HEK293 (cell line): Measurements from ENCODE around the gene PLAU.

Experiments used
- CTCF ChIA-PET: fragments of 350-600 bp; formaldehyde crosslinking; extraction: SDS; loops from one replicate; lab custom pipeline; 2021; ENCODE audit warnings: antibody characterized with exemption; lab: Yijun Ruan, JAX
- POLR2A ChIA-PET: fragments of 300-600 bp; formaldehyde crosslinking; extraction: SDS; loops from one replicate; lab custom pipeline; 2020; ENCODE audit warnings: antibody characterized with exemption, inconsistent platforms; lab: Yijun Ruan, JAX
- H3K27ac ChIP-seq: fragments of 200-500 bp; sonication (Bioruptor generic); 2 replicates; pipeline ENCODE4 v1.5.1; 2014; ENCODE audit warnings: low read depth, low read length, control low read depth, inconsistent platforms; ENCODE audit errors: extremely low read depth
- H3K36me3 ChIP-seq, 2 experiments: fragments of 200-500 bp in 1 of 2; sonication (Bioruptor generic) in 1 of 2; 1 replicate in 1 of 2; 2 replicates in 1 of 2; pipeline ENCODE4 v1.5.1; 2014 to 2017; ENCODE audit warnings: inconsistent platforms in 2 of 2, low read length in 2 of 2; ENCODE audit not compliant: control insufficient read depth in 2 of 2, insufficient read depth in 1 of 2
- H3K4me1 ChIP-seq: fragments of 200-500 bp; sonication (Bioruptor generic); 2 replicates; pipeline ENCODE4 v1.5.1; 2014; ENCODE audit warnings: mild to moderate bottlenecking, low read length, inconsistent platforms; ENCODE audit not compliant: control insufficient read depth, insufficient read depth
- H3K4me3 ChIP-seq: 2 replicates; pipeline ENCODE4 v1.5.1; 2011; ENCODE audit warnings: low read depth, mild to moderate bottlenecking, control low read depth, low read length, moderate library complexity
- H3K9me3 ChIP-seq: fragments of 200-500 bp; sonication (Bioruptor generic); 2 replicates; pipeline ENCODE4 v1.5.1; 2014; ENCODE audit warnings: low read depth, low read length, inconsistent platforms; ENCODE audit not compliant: control insufficient read depth, insufficient read depth
- IKZF3 ChIP-seq: fragments of 450-650 bp; IDR thresholded peaks from 2 replicates; pipeline ENCODE4 v1.5.0; 2018; ENCODE audit warnings: missing biosample characterization, mild to moderate bottlenecking, missing genetic modification characterization, moderate library complexity
- PRDM1 ChIP-seq: fragments of 450-650 bp; formaldehyde crosslinking; IDR thresholded peaks from 2 replicates; pipeline ENCODE4; 2016; ENCODE audit warnings: missing biosample characterization, missing genetic modification characterization
- ZBTB7A ChIP-seq: fragments of 450-650 bp; formaldehyde crosslinking; IDR thresholded peaks from 2 replicates; pipeline ENCODE4 v1.5.1; 2016; ENCODE audit warnings: low read depth, missing biosample characterization, missing genetic modification characterization
- ZBTB8A ChIP-seq: fragments of 450-650 bp; formaldehyde crosslinking; IDR thresholded peaks from 2 replicates; pipeline ENCODE4 v1.5.1; 2016; ENCODE audit warnings: missing biosample characterization, missing genetic modification characterization
- ZNF114 ChIP-seq: fragments of 450-650 bp; formaldehyde crosslinking; IDR thresholded peaks from 2 replicates; pipeline ENCODE4 v1.5.0; 2017; ENCODE audit warnings: missing biosample characterization, missing genetic modification characterization
- ZNF16 ChIP-seq: fragments of 450-650 bp; formaldehyde crosslinking; IDR thresholded peaks from 2 replicates; pipeline ENCODE4 v1.5.1; 2016; ENCODE audit warnings: low read depth, missing biosample characterization, missing genetic modification characterization
- ZNF2 ChIP-seq: fragments of 450-650 bp; formaldehyde crosslinking; IDR thresholded peaks from 2 replicates; pipeline ENCODE4 v1.5.1; 2016; ENCODE audit warnings: missing biosample characterization, missing genetic modification characterization
- ZNF274 ChIP-seq, 2 experiments: fragments of 200-500 bp in 1 of 2; fragments of 450-650 bp in 1 of 2; sonication (Bioruptor generic) in 1 of 2; formaldehyde crosslinking in 1 of 2; IDR thresholded peaks; 2 replicates each; pipeline versions ENCODE4 v1.5.1 to v1.6.1; 2014 to 2016; ENCODE audit warnings: borderline replicate concordance in 1 of 2, inconsistent platforms in 1 of 2, low read length in 1 of 2, missing biosample characterization in 1 of 2, missing genetic modification characterization in 1 of 2
- ZNF335 ChIP-seq: fragments of 450-650 bp; formaldehyde crosslinking; conservative IDR thresholded peaks from 2 replicates; pipeline ENCODE4 v1.5.1; 2016; ENCODE audit warnings: missing biosample characterization, missing genetic modification characterization
- ZNF366 ChIP-seq: fragments of 450-650 bp; formaldehyde crosslinking; conservative IDR thresholded peaks from 2 replicates; pipeline ENCODE4 v1.5.1; 2016; ENCODE audit warnings: missing biosample characterization, missing genetic modification characterization
- ZNF600 ChIP-seq: fragments of 450-650 bp; formaldehyde crosslinking; IDR thresholded peaks from 2 replicates; pipeline ENCODE4 v1.5.1; 2016; ENCODE audit warnings: missing biosample characterization, missing genetic modification characterization
- ZNF623 ChIP-seq: fragments of 450-650 bp; formaldehyde crosslinking; IDR thresholded peaks from 2 replicates; pipeline ENCODE4 v1.5.1; 2016; ENCODE audit warnings: missing biosample characterization, missing genetic modification characterization
- ZNF664 ChIP-seq: fragments of 450-650 bp; formaldehyde crosslinking; IDR thresholded peaks from 2 replicates; pipeline ENCODE4 v1.5.1; 2016; ENCODE audit warnings: missing biosample characterization, missing genetic modification characterization
- TF ChIP-seq, protein P1 (sequence below): fragments of 450-650 bp; formaldehyde crosslinking; IDR thresholded peaks from 2 replicates; pipeline ENCODE4 v1.5.1; 2016; ENCODE audit warnings: missing biosample characterization, missing genetic modification characterization
- TF ChIP-seq, protein P2 (sequence below): IDR thresholded peaks from 2 replicates; pipeline ENCODE4 v1.6.1; 2011; ENCODE audit warnings: mild to moderate bottlenecking, low read depth, low read length, borderline replicate concordance
- TF ChIP-seq, protein P3 (sequence below): fragments of 450-650 bp; formaldehyde crosslinking; IDR thresholded peaks from 2 replicates; pipeline ENCODE4 v1.5.1; 2016; ENCODE audit warnings: missing biosample characterization, missing genetic modification characterization
- TF ChIP-seq, protein P4 (sequence below): fragments of 450-650 bp; formaldehyde crosslinking; IDR thresholded peaks from 2 replicates; pipeline ENCODE4 v1.5.1; 2016; ENCODE audit warnings: missing biosample characterization, missing genetic modification characterization

PLAU gene

DNA sequence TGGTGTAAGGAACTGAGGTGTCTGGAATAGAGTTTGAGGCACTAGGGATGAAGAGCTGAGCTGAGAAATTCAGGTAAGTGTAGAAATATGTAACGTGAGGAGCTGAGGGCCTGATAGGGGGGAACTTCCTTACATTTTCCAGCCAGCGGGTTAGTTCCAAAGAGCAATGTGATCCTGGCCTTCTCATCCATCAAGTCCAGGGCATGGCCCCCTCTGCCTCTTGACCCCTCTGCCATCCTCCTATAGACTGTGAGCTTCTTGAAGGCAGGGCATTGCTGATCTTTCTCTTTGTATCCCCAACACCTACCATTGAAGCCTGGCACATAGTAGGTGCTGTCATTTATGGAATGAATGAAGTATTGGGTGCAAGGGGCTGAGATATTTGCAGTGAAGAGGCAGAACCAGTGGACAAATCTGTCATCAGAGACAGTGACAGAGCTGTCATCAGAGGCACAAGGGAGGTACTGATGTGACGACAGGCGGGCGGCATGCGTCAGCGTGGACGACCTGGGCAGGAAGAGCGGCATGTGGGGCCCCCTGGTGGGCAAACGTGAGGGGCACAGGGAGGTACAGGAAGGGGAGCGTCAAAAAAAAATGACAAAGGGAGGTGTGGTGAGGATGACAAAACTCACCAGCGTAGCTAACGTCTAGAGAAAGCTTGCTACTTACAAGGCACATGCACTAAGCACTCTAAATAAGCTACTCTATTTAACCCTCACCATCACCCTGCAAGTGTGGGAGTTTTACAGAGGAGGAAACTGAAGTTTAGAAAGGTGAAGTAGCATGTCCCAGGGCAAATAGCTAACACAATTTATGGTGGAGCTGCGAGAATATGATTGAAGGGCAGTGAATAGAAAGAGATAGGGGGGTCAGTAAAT is 31.4 kb upstream of the PLAU start (continued):
- TF ChIP-seq ZBTB8A (tag by site-specific recombination) = peak; percentile 74
- TF ChIP-seq, protein P1, sequence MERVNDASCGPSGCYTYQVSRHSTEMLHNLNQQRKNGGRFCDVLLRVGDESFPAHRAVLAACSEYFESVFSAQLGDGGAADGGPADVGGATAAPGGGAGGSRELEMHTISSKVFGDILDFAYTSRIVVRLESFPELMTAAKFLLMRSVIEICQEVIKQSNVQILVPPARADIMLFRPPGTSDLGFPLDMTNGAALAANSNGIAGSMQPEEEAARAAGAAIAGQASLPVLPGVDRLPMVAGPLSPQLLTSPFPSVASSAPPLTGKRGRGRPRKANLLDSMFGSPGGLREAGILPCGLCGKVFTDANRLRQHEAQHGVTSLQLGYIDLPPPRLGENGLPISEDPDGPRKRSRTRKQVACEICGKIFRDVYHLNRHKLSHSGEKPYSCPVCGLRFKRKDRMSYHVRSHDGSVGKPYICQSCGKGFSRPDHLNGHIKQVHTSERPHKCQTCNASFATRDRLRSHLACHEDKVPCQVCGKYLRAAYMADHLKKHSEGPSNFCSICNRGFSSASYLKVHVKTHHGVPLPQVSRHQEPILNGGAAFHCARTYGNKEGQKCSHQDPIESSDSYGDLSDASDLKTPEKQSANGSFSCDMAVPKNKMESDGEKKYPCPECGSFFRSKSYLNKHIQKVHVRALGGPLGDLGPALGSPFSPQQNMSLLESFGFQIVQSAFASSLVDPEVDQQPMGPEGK (tag by site-specific recombination) = peak; percentile 83
- TF ChIP-seq, protein P2, sequence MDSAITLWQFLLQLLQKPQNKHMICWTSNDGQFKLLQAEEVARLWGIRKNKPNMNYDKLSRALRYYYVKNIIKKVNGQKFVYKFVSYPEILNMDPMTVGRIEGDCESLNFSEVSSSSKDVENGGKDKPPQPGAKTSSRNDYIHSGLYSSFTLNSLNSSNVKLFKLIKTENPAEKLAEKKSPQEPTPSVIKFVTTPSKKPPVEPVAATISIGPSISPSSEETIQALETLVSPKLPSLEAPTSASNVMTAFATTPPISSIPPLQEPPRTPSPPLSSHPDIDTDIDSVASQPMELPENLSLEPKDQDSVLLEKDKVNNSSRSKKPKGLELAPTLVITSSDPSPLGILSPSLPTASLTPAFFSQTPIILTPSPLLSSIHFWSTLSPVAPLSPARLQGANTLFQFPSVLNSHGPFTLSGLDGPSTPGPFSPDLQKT = no peak
- TF ChIP-seq ZNF335 (tag by site-specific recombination) = 0 out of 2 replicates have a peak, but pooled peaks have one; percentile 32
- TF ChIP-seq ZNF600 (tag by site-specific recombination) = peak; percentile 63; the same call in 1 of the 2 replicates
- TF ChIP-seq ZNF114 (tag by site-specific recombination) = no peak
- TF ChIP-seq ZNF2 (tag by site-specific recombination) = peak; percentile 78; the same call in 1 of the 2 replicates
- TF ChIP-seq ZBTB7A (tag by site-specific recombination) = peak; percentile 12; the same call in 1 of the 2 replicates

DNA sequence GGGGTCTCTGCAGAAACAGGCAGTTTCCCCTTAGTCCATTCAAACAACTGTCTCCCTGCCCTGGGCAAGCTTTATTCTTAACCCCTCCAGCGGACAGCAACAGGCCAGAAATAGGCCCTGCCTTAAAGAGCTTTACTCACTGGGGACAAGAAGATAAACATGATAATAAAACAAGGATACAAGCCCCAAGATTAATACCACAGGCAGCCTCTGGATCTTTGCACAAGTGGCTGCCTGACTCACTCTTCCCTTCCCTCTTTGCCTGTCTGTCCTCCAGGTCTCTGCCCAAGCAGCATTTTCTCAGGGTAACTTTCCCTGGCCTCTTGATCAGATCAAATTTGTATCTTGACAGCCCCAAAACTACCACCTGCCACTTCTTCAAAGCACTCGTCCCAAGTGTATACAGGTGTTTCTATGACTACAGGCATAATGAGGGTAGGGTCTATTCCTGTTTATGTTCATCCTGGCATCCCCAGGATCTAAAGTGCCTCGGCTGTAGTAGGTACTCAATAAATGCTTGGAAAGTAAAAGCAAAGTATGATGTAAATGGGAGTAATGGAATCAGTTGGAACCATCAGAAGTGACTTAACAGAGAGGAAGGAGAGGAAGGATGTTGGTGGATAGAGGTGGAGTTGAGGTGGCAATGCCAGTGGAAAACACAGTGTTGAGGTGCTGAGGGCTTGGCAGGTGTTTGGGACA is 29.6 kb upstream of the PLAU start:
- no peaks in the 10 kb centered on the region for H3K9me3 ChIP-seq
- ChIA-PET POLR2A (interaction anchor here (1.1 kb wide), 1 partner anchor 84 kb away, joined by 3 read pairs; no protein-coding TSS in a partner anchor), CTCF (interaction anchor here (0.7 to 11.0 kb wide), 8 partner anchors 18 to 241 kb away, joined by 3 to 267 read pairs (median 17); no protein-coding TSS in a partner anchor)
- no peaks in the 10 kb centered on the region for H3K36me3 ChIP-seq
- no peak overlapping the region for H3K4me3 ChIP-seq
- no peak overlapping the region for H3K27ac ChIP-seq
- TF ChIP-seq ZNF623 (tag by site-specific recombination) (peak; percentile 48), ZBTB7A (tag by site-specific recombination) (no peak), ZNF664 (tag by site-specific recombination) (peak; percentile 69; the same call in 1 of the 2 replicates)
- no peaks in the 10 kb centered on the region for H3K4me1 ChIP-seq

DNA sequence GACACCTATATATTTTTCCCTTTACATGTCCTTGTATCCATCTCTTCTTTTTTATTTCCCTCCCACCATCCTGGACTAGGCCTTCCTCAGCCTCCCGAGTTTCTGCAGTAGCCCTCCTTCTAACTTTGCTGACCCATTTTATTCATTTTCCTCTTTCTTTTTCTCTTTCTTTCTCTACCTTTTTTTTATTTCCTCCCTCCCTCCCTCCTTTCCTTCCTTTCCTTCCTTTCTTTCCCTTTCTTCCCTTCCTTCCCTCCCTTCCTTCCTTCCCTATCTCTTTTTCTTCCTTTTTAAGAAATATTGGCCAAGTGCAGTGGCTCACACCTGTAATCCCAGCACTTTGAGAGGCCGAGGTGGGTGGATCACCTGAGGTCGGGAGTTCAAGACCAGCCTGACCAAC is 26.9 kb upstream of the PLAU start:
- Histone ChIP-seq H3K9me3 (no peaks in the 10 kb centered on the region), H3K27ac (no peak overlapping the region), H3K4me1 (peaks cover 11% of the 10 kb centered on the region), H3K4me3 (no peak overlapping the region), H3K36me3 (no peaks in the 10 kb centered on the region)
- CTCF ChIA-PET = interaction anchor here (1.0 to 11.0 kb wide), 6 partner anchors 10 to 219 kb away, joined by 3 to 267 read pairs (median 14); partner anchors contain the start of gene PLAU
- POLR2A ChIA-PET = no interaction called here
- TF ChIP-seq ZNF274 (IDR thresholded peaks at IDR 0.05; ENCODE audit: low read length) (no peak), ZNF274 (tag by site-specific recombination; IDR thresholded peaks at IDR 0.05; ENCODE audit: borderline replicate concordance) (no peak), ZNF366 (tag by site-specific recombination) (peak; percentile 88), IKZF3 (tag by site-specific recombination) (no peak), PRDM1 (0 out of 2 replicates have a peak, but pooled peaks have one; percentile 36), ZNF16 (tag by site-specific recombination) (no peak)
- TF ChIP-seq, protein P3, sequence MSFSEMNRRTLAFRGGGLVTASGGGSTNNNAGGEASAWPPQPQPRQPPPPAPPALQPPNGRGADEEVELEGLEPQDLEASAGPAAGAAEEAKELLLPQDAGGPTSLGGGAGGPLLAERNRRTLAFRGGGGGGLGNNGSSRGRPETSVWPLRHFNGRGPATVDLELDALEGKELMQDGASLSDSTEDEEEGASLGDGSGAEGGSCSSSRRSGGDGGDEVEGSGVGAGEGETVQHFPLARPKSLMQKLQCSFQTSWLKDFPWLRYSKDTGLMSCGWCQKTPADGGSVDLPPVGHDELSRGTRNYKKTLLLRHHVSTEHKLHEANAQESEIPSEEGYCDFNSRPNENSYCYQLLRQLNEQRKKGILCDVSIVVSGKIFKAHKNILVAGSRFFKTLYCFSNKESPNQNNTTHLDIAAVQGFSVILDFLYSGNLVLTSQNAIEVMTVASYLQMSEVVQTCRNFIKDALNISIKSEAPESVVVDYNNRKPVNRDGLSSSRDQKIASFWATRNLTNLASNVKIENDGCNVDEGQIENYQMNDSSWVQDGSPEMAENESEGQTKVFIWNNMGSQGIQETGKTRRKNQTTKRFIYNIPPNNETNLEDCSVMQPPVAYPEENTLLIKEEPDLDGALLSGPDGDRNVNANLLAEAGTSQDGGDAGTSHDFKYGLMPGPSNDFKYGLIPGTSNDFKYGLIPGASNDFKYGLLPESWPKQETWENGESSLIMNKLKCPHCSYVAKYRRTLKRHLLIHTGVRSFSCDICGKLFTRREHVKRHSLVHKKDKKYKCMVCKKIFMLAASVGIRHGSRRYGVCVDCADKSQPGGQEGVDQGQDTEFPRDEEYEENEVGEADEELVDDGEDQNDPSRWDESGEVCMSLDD (tag by site-specific recombination) = no peak
- TF ChIP-seq, protein P4, sequence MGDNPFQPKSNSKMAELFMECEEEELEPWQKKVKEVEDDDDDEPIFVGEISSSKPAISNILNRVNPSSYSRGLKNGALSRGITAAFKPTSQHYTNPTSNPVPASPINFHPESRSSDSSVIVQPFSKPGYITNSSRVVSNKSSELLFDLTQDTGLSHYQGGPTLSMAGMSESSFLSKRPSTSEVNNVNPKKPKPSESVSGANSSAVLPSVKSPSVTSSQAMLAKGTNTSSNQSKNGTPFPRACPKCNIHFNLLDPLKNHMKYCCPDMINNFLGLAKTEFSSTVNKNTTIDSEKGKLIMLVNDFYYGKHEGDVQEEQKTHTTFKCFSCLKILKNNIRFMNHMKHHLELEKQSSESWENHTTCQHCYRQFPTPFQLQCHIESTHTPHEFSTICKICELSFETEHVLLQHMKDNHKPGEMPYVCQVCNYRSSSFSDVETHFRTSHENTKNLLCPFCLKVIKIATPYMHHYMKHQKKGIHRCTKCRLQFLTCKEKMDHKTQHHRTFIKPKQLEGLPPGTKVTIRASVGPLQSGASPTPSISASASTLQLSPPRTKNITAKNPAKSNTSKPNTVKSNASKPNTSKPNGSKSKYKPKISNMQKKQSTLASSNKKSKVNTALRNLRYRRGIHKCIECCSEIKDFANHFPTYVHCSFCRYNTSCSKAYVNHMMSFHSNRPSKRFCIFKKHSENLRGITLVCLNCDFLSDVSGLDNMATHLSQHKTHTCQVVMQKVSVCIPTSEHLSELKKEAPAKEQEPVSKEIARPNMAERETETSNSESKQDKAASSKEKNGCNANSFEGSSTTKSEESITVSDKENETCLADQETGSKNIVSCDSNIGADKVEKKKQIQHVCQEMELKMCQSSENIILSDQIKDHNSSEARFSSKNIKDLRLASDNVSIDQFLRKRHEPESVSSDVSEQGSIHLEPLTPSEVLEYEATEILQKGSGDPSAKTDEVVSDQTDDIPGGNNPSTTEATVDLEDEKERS (tag by site-specific recombination) = no peak
- TF ChIP-seq, all 188 proteins: peak for 2
